ENCODE data around the gene TMEM207. TPM values are rescaled to one million over a fixed set of nuclear protein-coding genes. Genes with fewer than 3 reads are reported as not detected.

Gene TMEM207
- total and polyA plus RNA-seq, 2 donors (not counting 1 experiment from before 2014, with no cell fraction given): not detected

GRCh38 chr3:190380184-190380583, 69.5 kb downstream of the TMEM207 start:
- no peak overlapping the region for H3K4me2 ChIP-seq (ENCODE audit: extremely low read depth, insufficient read depth, low read length)
- H3K4me1 ChIP-seq (ENCODE audit: control insufficient read depth, extremely low read depth, insufficient read depth, low read length): peaks cover 3% of the 10 kb centered on the region
- H3K27me3 ChIP-seq (ENCODE audit: control insufficient read depth, insufficient read depth, low read length): no peaks in the 10 kb centered on the region
- TF ChIP-seq, protein P1, sequence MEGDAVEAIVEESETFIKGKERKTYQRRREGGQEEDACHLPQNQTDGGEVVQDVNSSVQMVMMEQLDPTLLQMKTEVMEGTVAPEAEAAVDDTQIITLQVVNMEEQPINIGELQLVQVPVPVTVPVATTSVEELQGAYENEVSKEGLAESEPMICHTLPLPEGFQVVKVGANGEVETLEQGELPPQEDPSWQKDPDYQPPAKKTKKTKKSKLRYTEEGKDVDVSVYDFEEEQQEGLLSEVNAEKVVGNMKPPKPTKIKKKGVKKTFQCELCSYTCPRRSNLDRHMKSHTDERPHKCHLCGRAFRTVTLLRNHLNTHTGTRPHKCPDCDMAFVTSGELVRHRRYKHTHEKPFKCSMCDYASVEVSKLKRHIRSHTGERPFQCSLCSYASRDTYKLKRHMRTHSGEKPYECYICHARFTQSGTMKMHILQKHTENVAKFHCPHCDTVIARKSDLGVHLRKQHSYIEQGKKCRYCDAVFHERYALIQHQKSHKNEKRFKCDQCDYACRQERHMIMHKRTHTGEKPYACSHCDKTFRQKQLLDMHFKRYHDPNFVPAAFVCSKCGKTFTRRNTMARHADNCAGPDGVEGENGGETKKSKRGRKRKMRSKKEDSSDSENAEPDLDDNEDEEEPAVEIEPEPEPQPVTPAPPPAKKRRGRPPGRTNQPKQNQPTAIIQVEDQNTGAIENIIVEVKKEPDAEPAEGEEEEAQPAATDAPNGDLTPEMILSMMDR (conservative IDR thresholded peaks at IDR 0.05 in 1 of 2, IDR thresholded peaks at IDR 0.05 in 1 of 2; ENCODE audit: low read depth in 1 of 2, low read length in 2 of 2): no peak
- no peak for TF ChIP-seq EZH2 (IDR thresholded peaks at IDR 0.05; ENCODE audit: low read length, missing control alignments)
- no peak overlapping the region for H3K27ac ChIP-seq (ENCODE audit: insufficient read depth, low read length)
- H3K36me3 ChIP-seq (ENCODE audit: control insufficient read depth, insufficient read depth, low read length): no peaks in the 10 kb centered on the region
- H3K9me3 ChIP-seq (ENCODE audit: control insufficient read depth, insufficient read depth, low read depth, low read length): no peaks in the 10 kb centered on the region
- H3K4me3 ChIP-seq (replicated peaks in 1 of 4; ENCODE audit: control extremely low read depth in 1 of 4, insufficient read depth in 1 of 4, low read depth in 3 of 4, low read length in 4 of 4): no peak overlapping the region
- no peaks in the 10 kb centered on the region for H4K20me1 ChIP-seq (ENCODE audit: control insufficient read depth, extremely low read depth, insufficient read depth, low read length)
- H2AFZ ChIP-seq (ENCODE audit: low read length): no peak overlapping the region
- DNase-seq (ENCODE audit: low read depth in 2 of 2): no peak
- H3K9ac ChIP-seq (ENCODE audit: insufficient read depth, low read length): no peak overlapping the region
- no peaks in the 10 kb centered on the region for H3K79me2 ChIP-seq (ENCODE audit: control insufficient read depth, insufficient read depth, low read length)

Other genes starting within 250 kb of the TMEM207 start
- 2.6 and 7.1 TPM in 2 replicates for gene CLDN1, start 127.5 kb downstream of the TMEM207 start, total RNA-seq
- gene CLDN1, start 127.5 kb downstream of the TMEM207 start, polyA plus RNA-seq: 3.0 TPM in 2 replicates
- under 0.01 and 0.33 TPM in 2 replicates for gene CLDN16, start 61.7 kb downstream of the TMEM207 start, total RNA-seq
- 0.08 and 0.10 TPM in 2 replicates for gene CLDN16, start 61.7 kb downstream of the TMEM207 start, polyA plus RNA-seq
- 10.2 and 10.8 TPM in 2 replicates for gene IL1RAP, start 64.2 kb upstream of the TMEM207 start, total RNA-seq
- gene IL1RAP, start 64.2 kb upstream of the TMEM207 start, polyA plus RNA-seq: 11.4 and 12.6 TPM in 2 replicates